GM19193 (cell line): ENCODE data around the gene SOX4.

Experiments
- POLR2A ChIP-seq: IDR thresholded peaks from 4 replicates; pipeline ENCODE4 v1.6.1; 2011; ENCODE audit not compliant: insufficient read depth, insufficient read length; ENCODE audit errors: extremely low read depth

Gene SOX4

DNA sequence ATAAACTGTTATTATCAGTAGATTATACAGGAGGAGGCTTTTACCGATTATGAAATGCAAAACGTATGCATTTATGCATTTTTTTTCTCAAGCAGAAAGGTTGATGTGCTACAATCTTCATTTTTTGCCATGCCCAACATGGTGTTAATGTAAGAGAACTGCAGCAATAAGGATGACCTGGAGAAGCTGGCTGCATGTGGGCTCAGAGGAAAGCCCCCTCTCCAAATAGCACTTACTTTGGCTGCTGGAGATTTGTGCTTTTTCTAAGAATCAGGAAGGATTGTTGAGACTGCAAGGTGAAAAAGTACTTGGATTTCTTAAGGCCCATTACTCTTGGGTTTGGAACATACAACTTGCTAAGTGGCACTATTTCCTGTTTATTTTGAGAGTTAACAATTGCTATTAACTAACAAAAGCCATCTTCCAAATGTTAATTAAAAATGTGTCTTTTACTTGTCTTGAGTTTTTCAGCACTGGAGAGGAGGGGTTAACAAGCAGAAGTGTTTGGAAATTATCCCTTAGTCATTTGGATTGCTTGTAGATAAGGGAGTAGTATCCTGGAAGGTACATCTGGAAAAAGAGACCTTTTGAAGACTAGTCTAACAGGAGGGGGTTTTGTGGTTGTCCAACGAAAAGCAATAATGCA lies 5.6 kb downstream of the SOX4 start:
- TF ChIP-seq POLR2A = no peak

DNA sequence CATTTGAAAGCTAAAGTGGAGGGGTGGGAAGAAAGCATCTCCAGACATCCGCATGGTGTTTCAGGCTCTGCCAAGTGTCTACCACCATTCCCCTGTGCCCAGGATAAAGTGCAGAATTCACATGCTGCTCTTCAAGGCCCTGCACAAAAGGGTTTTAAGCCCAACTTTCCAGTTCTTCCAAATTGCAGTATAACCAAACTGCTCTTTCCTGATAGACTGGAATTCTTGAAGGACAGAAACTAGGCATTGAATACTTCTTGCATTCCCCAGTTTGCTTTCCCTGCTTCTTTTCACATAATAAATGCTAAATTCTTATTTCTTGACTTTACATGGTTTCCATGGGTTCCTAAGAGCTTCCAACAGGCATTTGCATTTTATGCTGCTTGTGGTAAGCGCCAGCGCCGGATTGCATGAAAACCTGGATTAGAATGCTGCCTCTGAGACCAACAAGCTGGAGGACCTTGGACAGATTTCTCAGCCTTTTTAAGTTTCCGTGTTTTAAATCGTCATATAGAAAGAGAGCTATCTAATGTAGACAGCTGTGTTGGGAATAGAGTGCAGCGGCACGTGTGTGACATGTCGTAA lies 7.9 kb downstream of the SOX4 start:
- TF ChIP-seq POLR2A = no peak

DNA sequence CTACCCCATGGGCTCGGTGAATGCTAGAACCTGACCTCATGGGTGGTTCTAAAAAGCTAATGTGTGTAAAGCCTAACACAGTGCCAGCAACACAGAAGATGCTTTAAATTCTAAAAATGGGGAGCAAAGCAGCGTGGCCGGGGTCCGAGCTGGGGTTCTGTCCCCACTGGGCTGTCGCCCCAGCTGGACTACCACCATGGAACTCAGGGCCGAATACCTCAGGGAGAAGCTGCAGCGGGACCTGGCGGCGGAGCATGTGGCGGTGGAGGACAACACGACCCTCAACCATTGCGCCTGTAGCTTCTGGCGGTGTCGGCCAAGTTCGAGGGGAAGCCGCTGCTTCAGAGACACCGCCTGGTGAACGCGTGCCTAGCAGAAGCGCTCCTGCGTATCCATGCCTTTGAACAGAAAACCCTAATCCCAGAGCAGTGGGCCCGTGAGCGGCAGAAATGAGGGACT lies 8.4 kb downstream of the SOX4 start:
- TF ChIP-seq POLR2A = no peak

DNA sequence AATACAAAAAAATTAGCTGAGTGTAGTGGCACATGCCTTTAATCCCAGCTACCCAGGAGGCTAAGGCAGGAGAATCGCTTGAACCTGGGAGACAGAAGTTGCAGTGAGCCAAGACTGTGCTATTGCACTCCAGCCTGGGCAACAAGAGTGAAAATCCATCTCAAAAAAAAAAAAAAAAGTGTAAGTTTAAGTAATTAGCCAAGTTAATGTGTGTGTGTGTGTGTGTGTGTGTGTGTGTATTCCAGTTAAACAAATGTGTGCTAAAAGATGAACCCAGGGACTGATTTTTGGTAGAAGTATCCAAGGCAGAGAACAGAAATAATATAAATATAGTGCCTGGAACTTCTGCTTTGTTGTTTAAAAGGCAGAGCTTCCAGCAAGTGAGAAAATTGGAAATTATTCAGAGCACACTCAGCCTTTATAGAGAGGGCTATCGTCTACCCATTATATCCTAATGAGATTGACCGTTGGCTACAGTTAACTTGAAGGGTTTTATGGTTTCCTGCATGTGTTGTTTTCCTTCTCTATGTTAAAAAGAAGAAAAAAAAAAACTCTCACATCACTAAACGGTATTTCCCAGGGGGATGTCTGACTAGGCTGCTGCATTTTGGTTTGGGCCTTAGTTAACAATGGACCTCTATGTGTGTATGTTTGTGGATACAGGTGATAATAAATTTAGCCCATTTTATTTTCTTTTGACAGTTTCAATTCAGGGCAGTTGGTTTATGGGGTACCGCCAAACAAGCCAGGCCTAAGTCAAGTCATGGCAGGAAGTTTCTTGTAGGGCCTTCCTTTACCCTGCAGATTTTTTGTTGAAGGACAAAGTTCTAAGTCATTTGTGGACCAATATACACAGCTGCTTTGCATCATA lies 9.8 kb downstream of the SOX4 start:
- no peak for TF ChIP-seq POLR2A

DNA sequence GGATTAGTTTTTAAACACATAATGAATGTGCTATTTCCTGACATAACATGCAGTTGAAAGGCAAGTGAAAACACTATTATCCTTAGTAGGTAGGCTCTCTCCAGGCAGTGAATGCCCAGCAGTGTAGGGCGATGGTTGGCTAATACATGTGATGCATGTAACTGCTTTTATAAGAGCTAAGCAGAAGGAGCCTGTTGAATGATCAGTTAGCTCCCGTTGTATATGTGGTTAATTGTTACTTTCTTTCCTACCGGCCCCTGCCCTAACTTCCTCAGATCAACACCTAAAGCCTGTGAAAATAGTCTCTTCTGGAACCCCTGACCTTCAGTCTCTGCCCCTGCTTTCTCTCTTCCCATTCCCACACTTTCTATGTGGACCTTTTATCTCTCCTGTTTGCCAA lies 10.5 kb downstream of the SOX4 start:
- TF ChIP-seq POLR2A = no peak

DNA sequence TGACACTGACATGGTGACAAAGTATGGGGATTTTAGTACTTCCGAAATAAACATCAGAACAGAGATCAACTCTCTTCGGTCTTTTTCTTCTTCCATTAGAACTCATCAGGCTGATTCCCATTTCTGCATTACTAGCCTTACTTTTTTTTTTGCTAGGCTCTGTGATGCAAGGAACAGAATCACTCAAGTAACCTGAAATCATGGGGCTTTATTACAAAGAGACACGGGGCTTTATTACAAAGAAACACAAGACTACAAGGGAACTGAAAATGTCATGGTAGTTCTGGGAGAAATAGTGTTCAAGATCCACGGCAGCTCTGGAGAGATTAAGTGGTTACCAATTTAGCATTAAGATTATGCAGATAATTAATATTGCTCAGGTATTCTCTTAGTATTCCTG lies 11.6 kb downstream of the SOX4 start:
- TF ChIP-seq POLR2A = no peak

DNA sequence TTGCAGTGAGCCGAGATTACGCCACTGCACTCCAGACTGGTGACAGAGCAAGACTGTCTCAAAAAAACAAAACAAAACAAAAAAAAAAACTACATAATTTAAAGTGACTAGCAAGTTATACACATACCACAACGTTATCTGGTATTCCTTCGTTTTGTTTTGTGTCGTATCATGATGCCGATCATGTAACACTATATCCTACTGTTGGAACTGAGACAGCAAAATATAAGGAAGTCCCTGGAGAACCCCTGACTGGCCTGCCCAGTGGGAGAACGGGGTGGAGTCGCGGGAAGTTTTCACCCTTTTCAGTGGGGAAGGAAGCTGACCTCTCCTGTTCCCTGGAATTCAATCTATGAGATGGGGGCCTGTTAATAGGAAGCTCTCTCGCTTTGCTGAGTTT lies 15.1 kb downstream of the SOX4 start:
- TF ChIP-seq POLR2A = no peak

DNA sequence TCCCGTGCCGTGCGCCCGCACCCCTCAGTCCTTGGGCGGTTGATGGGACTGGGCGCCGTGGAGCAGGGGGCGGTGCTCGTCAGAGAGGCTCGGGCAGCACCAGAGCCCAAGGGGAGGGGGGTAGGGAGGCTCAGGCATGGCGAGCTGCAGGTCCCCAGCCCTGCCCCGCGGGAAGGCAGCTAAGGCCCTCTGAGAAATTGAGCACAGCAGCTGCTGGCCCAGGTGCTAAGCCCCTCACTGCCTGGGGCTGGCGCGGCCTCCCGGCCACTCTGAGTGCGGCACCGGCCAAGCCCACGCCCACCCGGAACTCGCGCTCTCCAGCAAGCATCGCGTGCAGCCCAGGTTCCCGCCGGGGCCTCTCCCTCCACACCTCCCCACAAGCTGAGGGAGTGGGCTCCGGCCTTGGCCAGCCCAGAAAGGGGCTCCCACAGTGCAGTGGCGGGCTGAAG lies 16.4 kb downstream of the SOX4 start:
- no peak for TF ChIP-seq POLR2A

DNA sequence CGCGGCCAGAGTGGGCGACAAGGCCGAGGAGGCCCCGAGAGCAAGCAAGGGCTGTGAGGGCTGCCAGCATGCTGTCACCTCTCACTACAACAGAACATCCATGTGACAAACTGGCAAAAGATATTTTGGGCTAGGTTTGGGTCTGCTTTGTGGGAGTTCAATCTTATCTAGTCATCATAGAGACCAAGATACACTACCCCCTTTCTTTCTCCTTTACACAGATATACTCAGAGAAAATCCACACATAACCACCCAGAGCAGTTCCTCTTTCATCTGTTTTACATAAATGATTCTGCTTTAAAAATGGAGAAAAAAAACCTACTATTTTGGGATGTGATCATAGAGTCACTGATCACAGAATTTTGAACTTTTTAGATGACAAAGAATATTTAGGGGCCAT lies 16.8 kb downstream of the SOX4 start:
- no peak for TF ChIP-seq POLR2A

DNA sequence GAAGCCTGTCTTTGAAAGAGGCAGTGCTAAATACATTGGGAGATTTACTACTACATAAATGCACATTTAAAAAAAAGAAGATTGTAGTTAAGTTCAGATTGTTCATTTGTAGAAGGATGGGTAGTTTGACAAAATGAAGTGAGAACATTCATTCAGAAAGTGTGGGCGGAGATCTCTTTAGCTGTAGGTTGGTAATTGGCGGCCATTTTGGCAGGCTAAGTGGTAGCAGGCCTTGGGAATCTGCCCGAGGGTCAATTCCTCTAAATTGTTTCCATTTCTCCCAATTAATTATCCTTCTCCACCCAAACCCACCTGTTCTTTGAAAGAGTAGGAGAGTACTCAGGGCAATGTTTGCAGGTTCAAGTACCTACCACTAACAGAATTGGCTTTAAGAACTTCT lies 17.9 kb downstream of the SOX4 start:
- TF ChIP-seq POLR2A = no peak

DNA sequence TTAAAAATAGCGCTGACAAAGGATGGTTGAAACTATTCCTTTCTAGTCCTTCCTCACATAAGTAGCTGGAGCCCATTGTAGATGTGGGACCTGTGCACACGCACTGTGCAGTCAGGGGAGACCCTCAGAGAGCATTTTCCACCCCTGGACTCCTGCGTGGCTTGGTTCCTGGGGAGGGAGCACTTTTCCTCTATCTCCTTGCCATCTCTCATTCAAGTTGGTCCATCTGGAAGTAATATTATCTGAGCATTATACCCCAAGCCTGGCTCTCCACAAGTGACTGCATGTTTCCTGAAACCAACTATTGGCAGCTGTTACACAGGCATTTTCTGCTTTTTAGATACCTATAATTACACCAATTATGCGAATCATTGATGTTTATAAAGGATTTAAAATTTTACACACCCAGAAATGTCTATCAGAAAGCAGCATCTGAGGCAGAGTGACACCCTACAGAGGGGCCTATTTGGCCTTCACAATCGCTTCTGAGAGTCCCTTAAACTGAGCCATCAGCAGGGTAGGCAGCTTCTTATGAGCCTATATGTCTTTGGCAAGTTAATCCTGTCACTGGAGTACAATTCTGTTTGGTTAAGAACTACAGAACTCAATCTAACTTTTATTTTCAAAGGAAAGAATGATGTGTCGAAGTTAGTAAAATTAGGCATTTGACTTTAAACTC lies 18.7 kb downstream of the SOX4 start:
- no peak for TF ChIP-seq POLR2A

DNA sequence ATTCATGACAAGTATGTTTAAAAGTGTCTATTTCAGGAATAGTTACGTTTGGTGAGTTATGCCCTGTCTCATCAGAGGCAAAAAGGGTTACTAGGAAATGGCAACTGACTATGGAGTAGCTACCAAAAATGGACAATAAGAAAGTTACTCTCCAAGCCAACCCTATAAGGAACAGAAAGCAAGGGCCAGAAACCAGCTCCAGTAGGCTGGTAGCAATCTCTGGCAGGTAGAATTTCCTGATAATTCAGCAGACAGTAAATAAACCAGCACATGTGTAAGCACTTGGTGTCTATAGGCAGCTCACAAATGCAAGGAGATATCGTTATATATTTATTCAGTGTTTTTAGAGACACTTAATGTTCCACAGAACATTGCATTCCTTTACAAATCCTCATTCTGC lies 20.3 kb downstream of the SOX4 start:
- TF ChIP-seq POLR2A = no peak

DNA sequence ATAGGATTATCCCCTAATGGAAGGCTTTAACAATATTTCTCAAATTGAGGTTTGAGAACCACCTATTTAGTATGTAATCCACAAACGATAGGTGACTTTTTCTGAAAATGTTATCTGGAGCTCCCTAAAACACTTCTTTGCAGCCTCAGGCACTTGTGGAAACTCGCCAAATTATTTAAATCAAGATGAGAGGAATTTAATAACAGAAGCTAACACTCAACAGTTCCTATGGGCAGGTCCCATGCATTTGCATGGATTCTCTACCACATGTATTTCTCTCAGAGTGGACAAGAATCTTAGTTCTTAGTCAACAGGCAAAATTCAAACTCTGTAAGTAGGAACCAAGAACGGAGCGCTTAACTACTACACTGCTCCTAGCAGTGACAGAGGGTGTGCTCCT lies 20.7 kb downstream of the SOX4 start:
- TF ChIP-seq POLR2A = no peak

DNA sequence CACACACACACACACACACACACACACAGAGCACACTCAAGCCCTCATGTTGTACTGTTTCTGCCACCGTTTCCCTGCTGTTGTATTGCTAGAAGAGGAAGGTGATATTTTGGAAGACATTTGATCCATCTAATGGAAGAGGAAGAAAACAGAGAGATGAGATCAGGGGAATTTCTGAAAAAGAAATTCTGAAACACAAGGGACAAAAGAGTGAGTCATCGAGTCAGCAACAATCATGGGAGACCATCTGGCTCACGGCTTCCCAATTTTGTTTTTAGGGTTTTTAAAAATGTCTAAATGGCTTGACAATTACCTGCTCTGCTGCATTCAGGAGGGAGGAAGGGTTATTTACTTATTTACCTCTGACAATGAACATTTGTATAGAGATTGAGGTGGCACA lies 22.0 kb downstream of the SOX4 start:
- TF ChIP-seq POLR2A = no peak

DNA sequence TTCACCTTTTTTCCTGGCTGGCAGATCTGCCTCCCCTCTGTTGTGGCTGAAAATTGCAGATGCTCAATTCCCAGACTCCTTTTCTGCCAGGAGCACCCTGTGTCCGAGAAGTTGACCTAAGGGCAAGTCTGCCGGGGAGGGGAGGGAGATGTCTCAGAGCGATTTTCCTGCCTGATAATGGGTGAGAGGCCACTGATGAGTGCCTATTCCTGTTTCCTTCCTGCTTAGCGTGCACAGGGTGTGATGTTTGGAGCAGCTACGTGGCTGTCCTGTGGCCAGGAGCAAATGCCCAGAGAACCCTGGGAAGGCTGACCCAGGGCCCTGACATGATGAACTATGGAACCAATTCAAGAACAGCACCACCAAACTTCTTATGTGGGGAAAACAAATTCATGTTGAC lies 22.5 kb downstream of the SOX4 start:
- no peak for TF ChIP-seq POLR2A
